Inflammatory macrophage treated with lipopolysaccharide for 4 hours (primary cell): Measurements from ENCODE around the gene TECTB.

ENCODE experiments used
- DNase-seq: peaks from one replicate; pipeline ENCODE4 v3.0.0-alpha.2; 2020

The TECTB gene

GRCh38 chr10:112311481-112311880 is 28.3 kb downstream of the TECTB start:
- no peak for DNase-seq

- DNase-seq: no peak
These were observed 30.0 kb downstream of the TECTB start for GRCh38 chr10:112313234-112313633.

- no peak for DNase-seq
These were observed 30.7 kb downstream of the TECTB start for GRCh38 chr10:112313911-112314310.

GRCh38 chr10:112314822-112315474 is 31.7 kb downstream of the TECTB start:
- DNase-seq: peak; percentile 70

- no peak for DNase-seq
These were observed 44.5 kb downstream of the TECTB start for GRCh38 chr10:112327678-112328077.

- DNase-seq: peak; percentile 39
These were observed 47.0 kb downstream of the TECTB start for GRCh38 chr10:112330162-112330561.

- DNase-seq: no peak
These were observed 47.5 kb downstream of the TECTB start for GRCh38 chr10:112330607-112331160.

GRCh38 chr10:112332022-112332421 is 48.8 kb downstream of the TECTB start:
- DNase-seq: no peak

GRCh38 chr10:112332509-112333228 is 49.5 kb downstream of the TECTB start:
- no peak for DNase-seq

- no peak for DNase-seq
These were observed 50.3 kb downstream of the TECTB start for GRCh38 chr10:112333452-112333851.

- peak; percentile 5 for DNase-seq
These were observed 52.1 kb downstream of the TECTB start for GRCh38 chr10:112335111-112335867.

GRCh38 chr10:112335868-112336265 is 52.7 kb downstream of the TECTB start:
- DNase-seq: no peak

- DNase-seq: no peak
These were observed 53.5 kb downstream of the TECTB start for GRCh38 chr10:112336556-112337201.

- DNase-seq: no peak
These were observed 55.8 kb downstream of the TECTB start for GRCh38 chr10:112338957-112339356.

GRCh38 chr10:112340601-112341000 is 57.4 kb downstream of the TECTB start:
- DNase-seq: no peak

- no peak for DNase-seq
These were observed 60.0 kb downstream of the TECTB start for GRCh38 chr10:112343056-112343806.

GRCh38 chr10:112344261-112344660 is 61.1 kb downstream of the TECTB start:
- DNase-seq: no peak

- no peak for DNase-seq
These were observed 62.0 kb downstream of the TECTB start for GRCh38 chr10:112345202-112345601.

- DNase-seq: no peak
These were observed 62.5 kb downstream of the TECTB start for GRCh38 chr10:112345743-112346142.

- no peak for DNase-seq
These were observed 63.6 kb downstream of the TECTB start for GRCh38 chr10:112346774-112347173.

GRCh38 chr10:112347709-112348671 is 64.8 kb downstream of the TECTB start:
- no peak for DNase-seq
